Astrocyte of the cerebellum (primary cell): ENCODE data around the gene SEC62.

ENCODE experiments used
- DNase-seq: peaks from one replicate; pipeline ENCODE4 v3.0.0-alpha.2; 2011; ENCODE audit warnings: low read depth
- H3K4me3 ChIP-seq: 2 replicates; pipeline ENCODE4 v1.5.1; 2011; ENCODE audit warnings: mild to moderate bottlenecking, low read depth, low read length, moderate library complexity
- CTCF ChIP-seq: IDR thresholded peaks from 2 replicates; pipeline ENCODE4 v1.5.1; 2012; ENCODE audit warnings: low read length, low read depth, moderate library complexity, mild to moderate bottlenecking; ENCODE audit errors: missing control alignments
- in situ Hi-C: cut with HindIII; loops from 2 replicates; pipeline ENCODE4 v1.10.0; 2017; ENCODE audit warnings: low sequenced_read_pairs

SEC62 gene

GRCh38 chr3:170024581-170024980, 58.0 kb downstream of the SEC62 start:
- no peak for TF ChIP-seq CTCF
- DNase-seq = no peak
- H3K4me3 ChIP-seq = no peak overlapping the region
- in situ Hi-C loops = no loop called here

GRCh38 chr3:170027233-170028102, 60.9 kb downstream of the SEC62 start:
- in situ Hi-C loops = no loop called here
- no peak for DNase-seq
- no peak overlapping the region for H3K4me3 ChIP-seq
- TF ChIP-seq CTCF = no peak

- H3K4me3 ChIP-seq = no peak overlapping the region
- in situ Hi-C loops = no loop called here
- no peak for DNase-seq
- TF ChIP-seq CTCF = no peak
Observed at GRCh38 chr3:170033489-170033888, 66.9 kb downstream of the SEC62 start.

- no peak for DNase-seq
- in situ Hi-C loops = no loop called here
- peak within 1 kb of the TSS; percentile 48 for H3K4me3 ChIP-seq
- peak; percentile 62 for TF ChIP-seq CTCF
Observed at GRCh38 chr3:170037463-170038433, 71.1 kb downstream of the SEC62 start, which contains the start of gene GPR160. Gene GPR160, plus strand, starts transcription at chr3:170037995. Its CDS starts 45,978 bp downstream, at chr3:170083973.

- in situ Hi-C loops = no loop called here
- peak; percentile 14 for TF ChIP-seq CTCF
- H3K4me3 ChIP-seq = peak overlapping the region; percentile 48
- DNase-seq = no peak
Observed at GRCh38 chr3:170038434-170039110, 72.0 kb downstream of the SEC62 start.

GRCh38 chr3:170040418-170040817, 73.8 kb downstream of the SEC62 start:
- in situ Hi-C loops = no loop called here
- no peak overlapping the region for H3K4me3 ChIP-seq
- no peak for TF ChIP-seq CTCF
- no peak for DNase-seq
